Lung (tissue), 12 donors: ENCODE measurements around the gene MYORG. TPM values are rescaled to one million over a fixed set of nuclear protein-coding genes. Genes with fewer than 3 reads are reported as not detected.
A peak's percentile ranks its signal among the peaks of the same experiment; 100 is the strongest.

Experiments used
- ATAC-seq: fragments of 200-7000 bp; cut with Tn5 transposase; one replicate; pipeline ENCODE4 v1.9.1; 2020; ENCODE audit warnings: moderate number of reproducible peaks; ENCODE audit not compliant: insufficient read depth, low FRiP score
- DNase-seq, 3 donors: peaks; one replicate each; pipeline ENCODE4 v3.0.0-alpha.2; 2013 to 2017
- H3K27ac ChIP-seq, 2 donors: one replicate each; pipeline ENCODE4 v1.5.1; 2013; ENCODE audit warnings: mild to moderate bottlenecking in 2 of 2, moderate library complexity in 2 of 2, control low read depth in 1 of 2, inconsistent platforms in 1 of 2, low read depth in 1 of 2, low read length in 1 of 2
- H3K27me3 ChIP-seq, 3 donors: one replicate each; pipeline ENCODE4 v1.5.1; 2013; ENCODE audit warnings: low read length in 2 of 3; ENCODE audit not compliant: control insufficient read depth in 3 of 3, insufficient read depth in 3 of 3
- H3K36me3 ChIP-seq, 4 donors: one replicate each; pipeline ENCODE4 v1.5.1; 2013; ENCODE audit warnings: low read length in 4 of 4, mild to moderate bottlenecking in 1 of 4, moderate library complexity in 1 of 4; ENCODE audit not compliant: control insufficient read depth in 4 of 4, insufficient read depth in 4 of 4
- H3K4me1 ChIP-seq, 5 donors: one replicate each; pipeline ENCODE4 v1.5.1; 2013; ENCODE audit warnings: low read length in 5 of 5, mild to moderate bottlenecking in 2 of 5, moderate library complexity in 1 of 5; ENCODE audit not compliant: control insufficient read depth in 5 of 5, insufficient read depth in 5 of 5
- H3K4me3 ChIP-seq: one replicate; pipeline ENCODE4 v1.5.1; 2013; ENCODE audit warnings: mild to moderate bottlenecking, control low read depth, moderate library complexity
- H3K9ac ChIP-seq, 2 donors: one replicate each; pipeline ENCODE4 v1.5.1; 2013; ENCODE audit warnings: low read length in 2 of 2, control low read depth in 1 of 2; ENCODE audit not compliant: insufficient read depth in 1 of 2
- H3K9me3 ChIP-seq, 4 donors: one replicate each; pipeline ENCODE4 v1.5.1; 2013; ENCODE audit warnings: low read length in 3 of 4, mild to moderate bottlenecking in 1 of 4, moderate library complexity in 1 of 4; ENCODE audit not compliant: control insufficient read depth in 4 of 4, insufficient read depth in 3 of 4
- CTCF ChIP-seq: IDR thresholded peaks from 2 replicates; pipeline ENCODE4 v1.5.1; 2012; ENCODE audit warnings: mild to moderate bottlenecking; ENCODE audit errors: control extremely low read depth, extremely low read depth
- WGBS, 2 donors: extraction: QIAGEN DNeasy Blood & Tissue Kit; methylation state at CpG; one replicate each; pipeline ENCODE4 v1.1.7; 2013; 5-methylcytosine and 5-hydroxymethylcytosine counted together
- polyA plus RNA-seq, 2 donors: library from polyadenylated mRNA; stranded (reverse); fragments of 200-250 nt; gene quantifications; one replicate each; pipeline ENCODE4 v1.2.1, GENCODE V29; 2013
- total RNA-seq, 2 donors: library from RNA; depleted of rRNA in 1 of 2; stranded (reverse); fragments of >200 nt in 1 of 2; gene quantifications; one replicate each; pipeline ENCODE4 v1.2.1, GENCODE V29; 2014 to 2021
- donor health status: control.
- donor health status: control.
- donor health status: Bipolar disorder and iron deficiency.
- donor health status: healthy.
- donor health status: DM: yes; HTN: yes; CAD: no.

The MYORG gene
- total and polyA plus RNA-seq, 4 donors: 1.4 to 12.2 (median 4.9) TPM

DNA sequence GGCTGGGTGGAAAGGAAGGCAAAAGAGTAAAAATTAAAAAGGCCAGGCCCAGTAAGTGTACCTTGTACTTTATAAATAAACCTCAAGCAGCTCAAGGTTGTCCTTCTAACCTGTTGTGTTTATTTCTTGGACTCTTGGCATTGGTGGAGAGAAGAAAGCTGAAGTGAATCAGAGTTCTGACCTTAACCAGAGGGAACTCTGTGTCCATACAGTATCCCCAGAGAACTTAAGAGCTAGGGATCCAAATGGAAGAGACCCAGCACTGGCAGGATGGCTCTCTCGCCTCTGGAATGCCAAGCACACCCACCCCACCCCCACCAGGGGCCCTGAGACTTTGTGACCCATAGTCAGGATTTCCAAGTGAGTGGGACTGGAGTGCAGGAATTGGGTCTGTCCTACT is 33.1 kb downstream of the MYORG start:
- WGBS, 2 donors: 88 to 96% methylated on average over 1 of the region's 1 CpG
- Histone ChIP-seq H3K27ac (no peak overlapping the region), H3K36me3 (peaks cover 9 to 27% (median 18%) of the 10 kb centered on the region in 4 donors), H3K4me3 (no peak overlapping the region), H3K9me3 (no peaks in the 10 kb centered on the region), H3K9ac (no peak overlapping the region), H3K4me1 (peaks cover 0 to 6% (median 5%) of the 10 kb centered on the region in 5 donors), H3K27me3 (no peaks in the 10 kb centered on the region)
- no peak for ATAC-seq
- TF ChIP-seq CTCF: no peak
- no peak for DNase-seq

GRCh38 chr9:34343090-34343489 is 33.6 kb downstream of the MYORG start:
- Histone ChIP-seq H3K4me1 (peaks cover 0 to 6% (median 5%) of the 10 kb centered on the region in 5 donors), H3K9me3 (no peaks in the 10 kb centered on the region), H3K4me3 (no peak overlapping the region), H3K9ac (no peak overlapping the region), H3K27me3 (no peaks in the 10 kb centered on the region), H3K27ac (peak overlapping the region in 1 of 2 donors; percentile 24), H3K36me3 (peaks cover 9 to 27% (median 19%) of the 10 kb centered on the region in 4 donors)
- peak; percentile 41 for ATAC-seq
- WGBS, 2 donors: 85 to 92% methylated on average over 5 of the region's 5 CpGs
- TF ChIP-seq CTCF: no peak
- DNase-seq: peak in 2 of 3 donors; percentile 22 to 58

DNA sequence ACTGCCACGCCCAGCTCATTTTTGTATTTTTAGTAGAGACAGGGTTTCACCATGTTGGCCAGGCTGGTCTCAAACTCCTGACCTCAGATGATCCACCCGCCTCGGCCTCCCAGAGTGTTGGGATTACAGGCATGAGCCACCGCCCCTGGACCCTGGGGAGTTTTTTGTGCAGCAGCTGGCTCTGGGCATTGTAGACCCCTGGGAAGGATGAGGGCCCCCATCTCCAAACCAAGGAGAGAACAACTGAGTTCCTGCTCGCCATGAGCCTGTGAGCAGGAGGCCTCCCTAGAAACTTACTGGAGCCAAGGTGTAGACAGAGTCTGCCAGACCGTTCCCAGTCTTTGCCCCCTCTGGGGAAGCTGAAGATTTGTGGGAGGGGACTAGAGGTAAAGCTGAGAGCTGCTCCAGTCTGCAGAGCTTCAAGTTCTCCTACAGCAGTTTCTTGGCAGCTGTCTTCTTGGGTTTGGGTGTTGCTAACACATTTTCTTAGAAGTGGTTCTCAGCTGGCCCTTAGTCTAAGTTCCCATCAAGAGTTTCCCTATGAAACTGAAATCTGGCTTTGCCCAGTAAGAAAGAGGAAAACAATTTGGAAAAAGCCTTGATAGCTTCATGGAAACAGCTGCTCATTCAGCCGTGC is 34.9 kb downstream of the MYORG start:
- H3K27me3 ChIP-seq: no peaks in the 10 kb centered on the region
- no peaks in the 10 kb centered on the region for H3K9me3 ChIP-seq
- H3K27ac ChIP-seq: no peak overlapping the region
- H3K36me3 ChIP-seq: peaks cover 9 to 27% (median 20%) of the 10 kb centered on the region in 4 donors
- TF ChIP-seq CTCF: no peak
- DNase-seq (peak in 2 of 3 donors; percentile 18 to 46), ATAC-seq (no peak)
- peaks cover 0 to 6% (median 5%) of the 10 kb centered on the region in 5 donors for H3K4me1 ChIP-seq
- H3K9ac ChIP-seq: no peak overlapping the region
- 85 to 95% methylated on average over 7 of the region's 7 CpGs for WGBS, 2 donors
- H3K4me3 ChIP-seq: no peak overlapping the region
